ENCODE measurements around the gene SUCLG2.
"Not testable (repeated sequence)": the region's sequence is repeated elsewhere in the genome, so short reads cannot be mapped to it uniquely, and the experiment has no call there.

The SUCLG2 gene

GRCh38 chr3:67557848-67558355 is 96.5 kb downstream of the SUCLG2 start:
- no peak for DNase-seq

GRCh38 chr3:67551361-67552016 is 102.9 kb downstream of the SUCLG2 start:
- no peak for DNase-seq

DNA sequence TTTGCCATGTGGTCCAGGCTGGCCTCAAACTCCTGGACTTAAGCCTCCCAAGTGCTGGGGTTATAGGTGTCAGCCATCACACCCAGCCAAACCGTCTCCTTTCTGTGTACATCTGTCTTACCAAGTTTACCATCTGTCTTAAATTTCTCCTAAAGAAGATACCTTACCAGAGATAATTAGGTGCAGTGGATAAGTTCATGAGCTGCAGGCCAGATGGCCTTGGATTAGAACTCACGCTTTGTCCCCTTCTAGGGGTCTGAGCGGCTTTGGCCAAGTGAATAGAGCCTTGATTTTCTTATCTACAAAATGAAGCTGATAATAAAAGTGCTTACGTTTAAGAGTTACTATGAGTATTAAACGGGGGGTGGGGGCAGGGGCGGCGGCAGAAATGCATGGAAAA is 103.9 kb downstream of the SUCLG2 start:
- DNase-seq: no peak

GRCh38 chr3:67542502-67543250 is 111.7 kb downstream of the SUCLG2 start:
- DNase-seq: peak; percentile 60

GRCh38 chr3:67540198-67540894 is 114.1 kb downstream of the SUCLG2 start:
- DNase-seq: no peak

- not testable (repeated sequence) for DNase-seq
Observed at GRCh38 chr3:67537203-67537602, 117.2 kb downstream of the SUCLG2 start.

GRCh38 chr3:67535006-67535405 is 119.4 kb downstream of the SUCLG2 start:
- no peak for DNase-seq

- DNase-seq: no peak
Observed at GRCh38 chr3:67534594-67534993, 119.8 kb downstream of the SUCLG2 start.

GRCh38 chr3:67531181-67532101 is 123.0 kb downstream of the SUCLG2 start:
- DNase-seq: peak; percentile 56

- DNase-seq: peak; percentile 35
Observed at GRCh38 chr3:67529915-67530314, 124.5 kb downstream of the SUCLG2 start.

DNA sequence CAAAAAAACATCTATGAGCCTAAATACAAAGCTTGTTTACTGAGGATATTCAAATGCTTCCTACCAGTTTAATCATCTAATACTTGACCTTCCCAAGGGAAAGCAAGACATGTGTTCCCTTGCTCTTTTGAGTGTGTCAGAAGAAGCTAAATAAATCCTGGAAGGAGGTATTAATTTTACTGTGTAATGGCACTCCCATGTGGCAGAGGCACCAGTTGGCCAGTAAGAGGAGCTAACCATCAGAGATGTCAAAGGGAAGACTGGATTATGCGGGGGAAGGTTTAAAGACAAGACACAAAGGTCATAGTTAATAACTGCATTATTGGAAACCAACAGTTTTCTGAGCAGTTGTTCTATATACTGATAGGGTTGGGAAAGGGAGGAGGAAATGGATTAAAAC is 125.1 kb downstream of the SUCLG2 start:
- DNase-seq: no peak

DNA sequence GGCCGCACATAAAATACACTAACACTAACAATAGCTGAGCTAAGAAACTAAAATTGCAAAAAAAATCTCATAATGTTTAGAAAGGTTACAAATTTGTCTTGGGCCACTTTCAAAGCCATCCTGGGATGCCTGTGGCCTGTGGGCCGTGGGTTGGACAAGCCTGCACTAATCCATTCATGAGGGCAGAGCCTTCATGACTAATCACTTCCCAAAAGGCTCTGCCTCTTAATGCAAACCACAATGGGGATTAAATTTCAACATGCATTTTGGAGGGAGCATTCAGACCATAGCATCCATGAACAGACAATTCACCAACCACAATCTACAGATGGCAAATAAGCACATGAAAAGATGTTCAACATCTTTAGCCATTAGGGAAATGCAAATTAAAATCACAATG is 128.2 kb downstream of the SUCLG2 start:
- DNase-seq: peak; percentile 92

DNA sequence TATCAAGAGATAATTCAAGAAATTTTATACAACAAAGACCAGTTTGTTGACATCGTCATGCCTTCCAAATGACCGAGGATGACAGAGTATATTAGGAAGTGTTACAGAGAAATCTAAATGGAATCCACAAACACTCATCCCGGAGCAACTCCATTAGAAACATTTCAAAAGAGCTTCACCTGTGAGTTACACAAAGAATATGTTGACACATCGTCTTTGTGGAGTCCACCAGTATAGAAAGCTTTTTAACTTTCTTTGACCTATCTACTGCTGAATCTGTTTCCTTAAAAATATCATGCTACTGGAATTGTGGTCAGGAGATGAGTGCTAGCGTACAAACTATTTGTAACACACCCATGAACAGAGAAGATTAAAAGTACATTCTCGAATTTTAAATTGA is 130.4 kb downstream of the SUCLG2 start:
- no peak for DNase-seq

GRCh38 chr3:67522081-67522480 is 132.3 kb downstream of the SUCLG2 start:
- no peak for DNase-seq

GRCh38 chr3:67521053-67521646 is 133.3 kb downstream of the SUCLG2 start:
- no peak for DNase-seq

DNA sequence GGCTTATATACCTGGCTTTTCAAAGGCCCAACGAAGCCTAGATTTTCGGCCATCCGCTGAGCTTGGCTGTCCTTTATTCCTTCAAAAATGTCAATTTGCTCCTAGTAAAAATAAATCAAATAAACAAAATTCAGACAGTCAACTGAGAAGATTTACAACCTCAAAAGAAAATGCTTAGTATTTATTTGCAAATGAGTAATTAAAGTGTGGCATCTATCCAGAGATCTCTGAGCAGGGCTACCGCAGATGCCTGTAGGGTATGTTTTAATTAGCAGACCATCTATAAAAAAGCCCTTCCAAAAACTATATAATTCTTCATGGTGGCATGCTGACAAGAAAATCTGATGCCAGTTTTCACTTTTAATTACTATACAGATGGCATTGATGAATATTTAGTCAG is 136.2 kb downstream of the SUCLG2 start:
- DNase-seq: no peak

GRCh38 chr3:67517781-67518180 is 136.6 kb downstream of the SUCLG2 start:
- no peak for DNase-seq

DNA sequence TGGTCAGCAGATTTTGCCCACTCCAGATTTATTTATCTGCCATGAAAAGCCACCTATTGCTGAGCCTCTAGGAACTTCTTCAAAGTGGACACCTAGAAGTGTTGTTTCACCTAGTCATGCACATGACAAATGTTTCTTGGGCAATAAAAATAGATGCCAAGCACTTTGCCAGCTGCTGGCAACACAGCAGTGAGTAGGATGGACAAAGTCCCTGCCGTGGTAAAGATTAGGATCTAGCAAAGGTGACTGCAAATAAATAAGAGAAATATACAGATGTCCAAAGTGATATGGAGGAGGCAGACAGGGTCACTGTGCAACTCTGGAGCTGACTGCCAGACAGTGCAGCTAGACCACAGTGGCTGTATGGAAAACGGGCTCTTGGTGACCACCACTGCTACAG is 137.9 kb downstream of the SUCLG2 start:
- DNase-seq: no peak

DNA sequence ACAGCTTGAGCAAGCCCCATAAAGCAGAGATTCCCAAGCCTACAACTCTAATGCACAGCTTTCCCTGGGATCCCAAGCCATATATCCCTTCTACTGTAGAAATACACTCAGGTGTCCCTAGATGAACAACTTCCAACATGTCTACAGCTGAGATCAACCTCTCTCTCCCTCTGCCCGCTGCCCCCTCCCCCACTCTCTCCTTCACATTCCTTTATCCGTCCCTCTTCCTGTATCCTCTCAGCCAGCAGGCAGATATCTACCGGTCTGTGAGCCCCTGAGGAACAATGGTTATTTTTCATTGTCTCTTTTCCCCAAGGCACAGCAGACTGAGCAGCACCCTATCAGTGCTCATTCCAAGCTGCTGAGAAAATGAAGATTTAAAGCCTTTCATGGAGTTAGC is 138.6 kb downstream of the SUCLG2 start:
- DNase-seq: no peak

- DNase-seq: no peak
Observed at GRCh38 chr3:67509471-67510075, 144.8 kb downstream of the SUCLG2 start.

DNA sequence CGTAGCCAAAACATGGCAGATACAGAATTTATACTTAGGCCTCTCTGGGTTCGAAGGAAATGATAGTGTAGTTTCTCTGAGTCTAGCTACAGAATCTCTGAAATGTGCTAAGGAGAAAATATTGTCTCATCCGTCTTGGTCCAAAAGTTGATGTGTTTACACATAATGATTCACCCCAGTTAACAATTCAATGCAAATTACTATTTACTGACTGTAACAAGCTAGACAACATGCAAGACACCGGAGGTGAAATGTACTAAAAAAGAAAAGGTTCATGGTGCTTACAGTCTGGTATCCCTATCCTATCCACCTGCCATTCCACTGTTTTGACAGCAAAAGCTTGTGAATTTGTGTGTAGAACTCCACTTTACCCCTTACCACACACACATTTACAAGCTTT is 146.8 kb downstream of the SUCLG2 start:
- DNase-seq: no peak

DNA sequence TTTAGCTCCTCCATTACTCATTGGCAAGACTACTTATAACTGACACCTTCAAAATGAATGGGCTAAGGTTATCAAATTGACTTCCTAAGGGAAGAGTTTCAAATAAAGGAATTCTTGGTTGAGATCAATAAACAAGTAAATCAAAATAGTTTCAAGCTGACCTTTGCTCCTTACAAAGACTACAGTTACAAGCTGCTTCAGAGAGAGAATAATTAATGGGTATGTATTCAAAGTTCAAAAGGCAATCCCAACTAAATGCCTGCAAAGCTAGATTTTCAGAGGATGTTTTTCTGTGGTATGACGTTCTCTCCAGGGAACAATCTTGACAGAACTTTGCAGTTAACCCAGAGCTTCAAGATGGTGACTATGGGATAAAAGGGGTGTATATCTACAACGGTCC is 153.7 kb downstream of the SUCLG2 start:
- no peak for DNase-seq

Measured in fibroblast of skin of back (primary cell).